NCI-H1694 (cell line): ENCODE measurements around the gene ELK3.

Source experiments
- DNase-seq: peaks from one replicate; lab custom pipeline; 2025; lab: John Stamatoyannopoulos, UW

ELK3 gene

DNA sequence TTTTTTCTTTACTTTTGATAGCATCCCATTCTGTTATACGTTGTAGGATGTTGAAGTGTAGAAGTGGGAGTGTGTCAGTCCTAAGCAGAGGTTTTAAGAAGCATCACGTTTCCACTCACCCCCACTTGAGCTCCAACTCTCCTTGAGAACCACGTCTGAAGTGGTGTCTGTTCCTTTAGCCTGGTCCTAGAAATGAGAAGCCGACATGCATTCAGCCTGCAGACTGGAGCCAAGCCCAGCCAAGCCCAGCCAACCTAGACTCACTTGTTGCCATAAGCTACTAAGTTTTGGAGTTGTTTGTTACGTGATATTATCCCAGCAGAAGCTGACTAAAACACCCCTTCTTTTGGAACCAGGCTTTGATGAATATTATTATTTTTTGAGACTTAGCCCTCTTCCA, 4.4 kb upstream of the ELK3 start:
- DNase-seq = no peak

DNA sequence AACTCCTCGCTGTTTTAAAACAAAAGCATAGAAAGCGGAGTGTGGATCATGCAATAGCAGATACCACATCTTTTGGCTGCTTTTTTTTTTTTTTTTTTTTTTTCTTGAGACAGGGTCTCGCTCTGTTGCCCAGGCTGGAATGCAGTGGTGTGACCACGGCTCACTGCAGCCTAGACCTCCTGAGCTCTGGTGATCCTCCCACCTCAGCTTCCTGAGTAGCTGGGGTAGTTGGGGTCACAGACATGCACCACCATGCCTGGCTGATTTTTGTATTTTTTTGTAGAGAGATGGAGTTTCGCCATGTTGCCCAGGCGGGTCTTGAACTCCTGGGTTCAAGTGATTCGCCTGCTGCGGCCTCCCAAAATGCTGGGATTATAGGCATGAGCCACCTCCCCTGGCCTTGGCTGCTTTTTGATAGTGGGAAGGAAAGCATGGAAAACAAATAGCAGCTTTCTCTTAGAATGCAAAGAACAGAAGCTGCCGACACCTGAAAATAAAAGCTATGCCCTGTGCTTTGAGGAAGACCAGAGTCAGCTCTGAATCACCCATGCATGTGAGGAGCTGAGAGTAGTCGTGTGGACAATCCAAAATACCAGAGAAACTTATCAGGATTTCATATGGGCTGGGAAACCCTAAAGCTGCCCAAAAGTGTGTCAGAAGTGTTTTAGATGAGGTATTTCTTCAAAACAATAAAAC, 3.6 kb upstream of the ELK3 start:
- DNase-seq = no peak

DNA sequence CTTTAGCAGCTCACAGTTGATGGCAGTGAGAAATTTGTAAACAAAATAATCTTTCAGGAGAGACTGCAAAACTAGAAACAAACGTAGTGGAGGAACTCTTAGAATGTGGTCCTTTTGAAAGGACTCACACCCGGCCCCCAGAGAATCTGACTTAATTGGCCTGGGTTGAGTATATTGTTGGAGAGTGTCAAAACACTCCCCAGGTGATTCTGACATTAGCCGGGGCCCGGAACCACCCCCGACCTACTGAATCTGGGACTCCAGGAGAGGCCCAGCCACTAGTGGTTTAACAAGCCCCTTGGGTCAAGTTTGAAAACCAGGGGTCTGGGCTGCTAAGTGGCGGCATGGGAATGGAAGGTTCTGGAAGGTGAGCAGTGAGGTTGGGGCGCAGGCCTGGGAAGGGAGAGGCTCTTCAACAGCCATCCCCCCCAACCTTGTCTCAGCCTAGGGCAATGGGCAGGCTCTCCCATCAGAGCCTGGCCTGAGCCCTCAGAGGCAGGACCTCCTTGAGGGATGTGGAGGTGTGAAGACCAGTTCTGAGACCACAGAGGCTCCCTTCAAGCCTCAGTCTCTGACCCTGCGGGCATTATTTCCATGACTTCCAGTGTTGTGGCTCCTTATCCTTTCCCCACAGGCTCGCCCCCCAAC, 1.1 kb upstream of the ELK3 start:
- DNase-seq = no peak

DNA sequence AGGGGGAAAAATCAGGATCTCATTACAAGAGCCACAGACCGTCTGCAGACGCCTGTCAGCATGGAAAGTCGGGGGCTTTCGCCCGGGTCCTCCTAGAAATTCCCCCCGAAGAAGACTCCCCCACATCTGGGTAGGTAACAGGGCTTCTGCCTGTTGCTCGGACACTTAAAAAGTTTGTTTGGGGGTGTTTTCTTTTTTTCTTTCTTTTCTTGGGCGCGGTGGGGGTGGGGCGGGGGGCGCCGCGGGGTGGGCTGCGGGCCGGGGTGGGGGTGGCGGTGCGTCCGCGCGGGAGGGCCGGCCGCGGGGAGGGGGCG, 358 bp downstream of the ELK3 start:
- no peak for DNase-seq

DNA sequence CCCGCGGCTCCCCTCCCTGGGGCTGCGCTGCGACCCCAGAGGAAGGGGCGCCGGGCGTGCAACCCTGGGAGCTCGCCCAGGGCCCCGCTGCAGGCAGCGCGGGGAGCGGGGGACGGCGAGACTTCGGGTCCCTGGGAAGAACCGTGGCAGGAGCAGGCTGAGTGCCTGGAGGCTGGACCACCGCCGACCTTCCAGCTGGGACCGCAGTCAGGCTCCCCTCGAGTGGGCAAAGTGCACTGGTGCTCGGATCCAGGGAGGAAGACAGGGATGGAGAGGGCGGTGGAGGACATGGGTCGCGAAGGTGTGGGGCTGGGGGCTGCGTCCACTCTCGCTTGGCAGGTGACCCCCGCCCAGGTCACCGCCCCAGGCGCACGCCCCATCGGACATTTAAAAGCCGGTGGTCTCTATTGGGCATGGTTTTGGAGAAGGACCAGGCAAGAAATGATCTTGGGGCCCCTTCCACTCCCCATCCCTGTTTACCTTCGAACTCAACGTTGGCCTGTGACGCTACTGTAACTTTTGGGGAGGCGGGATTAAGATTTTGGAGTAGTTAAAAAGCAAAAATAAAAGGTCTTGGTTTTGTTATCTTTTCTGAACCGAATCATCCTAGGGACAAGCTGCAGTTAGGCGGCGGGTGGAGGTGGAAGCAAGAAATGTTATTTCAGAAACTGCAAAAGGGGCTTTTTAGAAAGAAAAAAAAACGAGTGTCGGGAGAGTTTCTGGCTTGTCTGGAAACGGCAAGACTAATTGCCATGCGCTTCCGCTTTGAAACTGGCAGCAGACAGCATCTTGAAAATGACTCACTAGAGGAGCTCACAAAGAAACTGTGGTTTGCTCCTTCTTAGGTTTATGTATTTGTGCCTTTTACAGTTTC, 1.0 kb downstream of the ELK3 start:
- DNase-seq = no peak

DNA sequence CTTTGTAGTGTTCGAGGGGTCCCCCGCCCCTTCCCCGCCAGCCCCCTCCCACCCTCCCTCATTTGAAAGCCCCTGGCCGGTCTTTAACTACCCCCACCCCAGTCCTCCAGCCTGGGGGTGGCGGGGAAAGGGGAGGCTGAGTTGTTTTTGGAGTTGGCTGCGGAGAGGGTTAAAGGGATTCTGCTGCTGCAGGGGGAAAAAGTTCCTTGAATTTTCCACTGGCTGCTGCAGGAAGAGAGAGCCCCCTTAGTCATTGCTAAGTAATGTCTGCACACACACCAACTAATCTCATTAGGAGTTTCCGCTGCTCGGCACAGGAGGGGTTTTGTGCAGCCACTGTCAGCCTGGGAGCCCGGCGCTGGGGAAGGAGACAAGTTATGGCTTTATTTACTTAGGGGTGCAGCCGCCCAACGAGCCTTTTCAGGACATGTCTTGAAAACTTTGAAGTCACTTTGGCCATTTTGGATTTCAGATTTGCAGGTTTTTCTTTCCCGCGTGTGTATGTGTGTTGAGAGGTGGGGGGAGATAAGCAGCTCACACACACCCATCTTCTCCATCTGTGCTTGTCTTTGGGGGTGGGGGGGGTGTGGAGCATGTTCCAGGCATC, 1.8 kb downstream of the ELK3 start:
- DNase-seq = no peak

DNA sequence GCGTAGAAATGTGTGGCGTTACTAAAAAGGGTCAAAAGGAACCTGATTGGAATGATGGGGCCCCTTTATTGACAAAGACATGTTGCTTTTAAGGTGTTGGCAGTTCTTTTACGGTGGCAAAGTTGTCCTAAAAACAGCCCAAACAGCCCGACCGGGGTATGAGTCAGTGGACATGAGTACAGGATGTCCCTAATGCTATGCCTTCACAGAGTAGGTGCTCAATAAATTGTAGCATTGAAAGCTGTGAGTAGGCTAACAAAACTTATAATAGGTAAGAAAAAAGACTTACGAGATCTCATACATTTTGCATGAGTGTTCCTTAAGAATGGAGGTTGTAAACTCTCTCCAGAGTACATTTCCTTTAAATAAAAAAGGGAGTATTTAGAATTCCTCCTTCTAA, 2.6 kb downstream of the ELK3 start:
- DNase-seq = no peak

DNA sequence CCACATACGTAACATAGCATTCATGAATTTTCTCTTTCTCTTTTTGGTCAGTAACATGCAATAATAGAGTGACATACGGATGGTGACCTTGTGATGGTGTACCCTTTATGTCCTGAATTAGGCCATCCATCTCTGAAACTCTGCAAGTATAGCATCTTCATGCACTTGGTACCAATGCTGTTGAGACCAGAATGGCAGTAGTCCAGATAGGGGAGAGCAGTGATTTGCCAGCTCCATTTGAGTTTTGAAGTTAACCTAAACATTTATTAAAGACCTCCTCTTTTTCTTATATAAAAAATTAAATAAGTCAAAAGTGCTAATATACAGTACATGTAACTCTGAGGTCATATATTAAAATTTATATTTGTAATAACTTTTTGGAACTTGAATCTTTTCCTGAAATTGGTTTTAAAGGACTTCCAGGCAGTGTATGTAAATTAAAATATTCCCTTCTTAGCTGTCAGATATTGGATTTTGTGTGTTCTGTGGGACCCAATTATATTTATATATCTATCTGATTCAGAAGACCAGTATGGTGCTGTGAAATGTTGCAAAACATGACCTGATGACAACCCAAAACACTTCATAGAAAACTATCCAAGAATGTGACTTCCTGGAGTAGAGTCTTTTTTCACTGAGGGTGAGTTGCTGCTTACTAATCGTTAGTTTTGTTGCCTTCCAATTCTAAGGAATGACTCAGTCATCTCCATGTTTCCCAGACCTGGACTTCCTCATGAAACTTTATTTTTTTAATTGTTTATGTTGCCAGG, 3.5 kb downstream of the ELK3 start:
- no peak for DNase-seq

DNA sequence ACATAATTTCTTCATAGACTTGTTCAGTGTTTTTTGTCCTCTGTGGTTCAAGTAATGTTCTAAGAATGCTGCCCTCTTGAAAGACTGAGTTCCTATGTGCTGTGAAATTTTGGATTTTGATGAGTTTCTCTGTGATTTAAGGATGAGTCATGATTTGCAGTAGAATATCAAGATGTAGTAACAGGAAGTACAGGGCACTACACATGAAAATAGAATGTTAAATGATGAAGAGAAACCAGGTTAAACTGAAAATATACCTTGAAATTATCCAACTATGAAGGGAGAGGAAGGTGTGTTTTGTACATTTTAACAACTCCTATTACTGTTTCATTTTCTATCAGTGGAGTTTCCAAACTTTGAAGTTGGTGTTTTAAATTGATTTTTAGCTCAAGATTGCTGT, 4.8 kb downstream of the ELK3 start:
- no peak for DNase-seq

DNA sequence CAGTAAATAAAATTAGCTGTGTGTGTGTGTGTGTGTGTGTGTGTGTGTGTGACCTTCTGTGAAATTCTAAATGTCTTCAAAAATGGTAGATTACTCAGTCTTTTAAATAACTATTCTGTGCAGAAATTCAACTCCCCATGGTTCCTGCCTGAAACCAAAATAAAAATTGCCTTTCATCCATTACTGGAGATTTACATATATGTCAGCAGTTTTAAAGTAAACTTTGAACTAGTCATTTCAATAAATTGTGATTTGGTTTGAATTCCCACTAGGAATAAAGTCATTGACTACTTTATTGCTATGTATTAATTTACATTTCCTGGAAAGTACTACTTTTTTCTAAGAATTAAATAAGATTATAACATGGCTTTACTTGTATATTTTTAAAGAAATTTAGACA, 5.3 kb downstream of the ELK3 start:
- no peak for DNase-seq

DNA sequence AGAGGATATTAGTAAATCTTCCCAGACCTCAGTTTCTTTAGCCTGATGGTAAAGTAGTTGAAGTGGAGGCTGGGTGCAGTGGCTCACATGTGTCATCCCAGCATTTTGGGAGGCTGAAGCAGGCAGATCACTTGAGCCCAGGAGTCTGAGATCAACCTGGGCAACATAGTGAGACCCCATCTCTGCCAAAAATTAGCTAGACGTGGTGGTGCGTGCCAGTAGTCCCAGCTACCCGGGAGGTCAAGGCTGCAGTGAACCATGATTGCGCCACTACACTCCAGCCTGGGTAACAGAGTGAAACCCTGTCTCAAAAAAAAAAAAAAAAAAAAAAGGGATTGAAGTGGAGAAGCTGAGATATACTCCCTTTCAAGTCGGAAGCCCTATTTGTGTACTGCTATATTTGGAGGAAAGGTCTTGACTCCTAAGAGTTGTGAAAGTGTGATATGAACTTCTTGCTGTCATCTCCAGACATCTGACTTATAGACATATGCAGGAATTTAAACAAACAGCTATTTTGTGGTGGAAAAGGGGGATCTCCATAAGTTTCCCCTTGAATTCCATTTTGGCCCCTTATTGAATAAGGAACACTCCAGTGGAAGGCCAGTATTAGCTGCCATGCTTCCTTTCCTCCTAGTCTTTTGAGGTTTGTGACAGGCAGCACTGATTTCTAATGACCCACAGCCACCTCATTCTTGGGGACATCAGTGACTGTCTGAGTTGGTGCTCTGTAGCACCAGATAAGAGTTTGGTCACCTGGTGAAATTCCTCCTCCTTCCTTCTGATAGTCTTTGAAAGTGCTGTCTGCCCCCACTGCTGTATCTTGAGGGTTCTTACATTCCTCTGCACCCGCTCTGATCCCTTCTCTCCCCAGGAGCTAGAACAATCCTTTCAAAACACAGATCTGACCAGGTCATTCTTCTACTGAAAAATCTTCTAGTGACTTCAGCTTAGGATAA, 7.4 kb downstream of the ELK3 start:
- DNase-seq = no peak

DNA sequence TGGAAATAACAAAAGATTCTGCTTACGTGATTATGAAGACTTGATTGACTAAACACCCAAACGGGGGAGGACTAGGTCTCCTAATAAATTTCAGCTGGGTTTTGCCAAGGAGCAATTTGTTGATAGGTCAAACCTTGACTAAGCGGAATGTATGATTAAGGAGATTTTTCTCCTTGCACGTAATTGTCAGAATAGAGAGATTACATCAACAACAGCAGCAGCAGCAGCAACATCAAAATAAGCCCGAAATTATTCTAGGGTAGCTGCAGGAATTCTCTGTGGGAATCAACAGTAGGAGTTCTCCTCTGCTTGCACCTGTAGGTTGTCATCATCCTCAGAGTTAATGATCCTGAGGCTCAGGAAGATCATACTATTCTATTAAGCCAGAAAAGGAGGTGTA, 10.2 kb downstream of the ELK3 start:
- no peak for DNase-seq

DNA sequence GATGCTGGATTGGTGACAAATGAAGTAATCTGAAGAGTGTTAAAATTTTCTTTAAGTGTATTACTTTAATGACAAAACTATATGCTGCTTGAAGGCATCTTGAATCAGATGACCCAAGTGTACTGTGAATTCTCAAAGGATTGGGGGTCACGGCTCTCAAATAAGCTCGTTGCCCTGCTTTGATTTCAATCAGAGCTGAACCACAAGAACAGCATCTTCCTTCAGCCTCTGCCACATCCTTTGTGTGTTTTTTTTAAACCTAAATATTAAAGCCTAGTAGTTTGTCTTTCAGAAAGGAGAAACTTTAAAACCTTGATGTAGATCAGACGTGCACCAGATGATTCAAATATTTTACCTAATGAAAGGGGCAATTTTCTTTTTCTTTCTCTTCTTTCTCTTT, 11.7 kb downstream of the ELK3 start:
- DNase-seq = no peak

DNA sequence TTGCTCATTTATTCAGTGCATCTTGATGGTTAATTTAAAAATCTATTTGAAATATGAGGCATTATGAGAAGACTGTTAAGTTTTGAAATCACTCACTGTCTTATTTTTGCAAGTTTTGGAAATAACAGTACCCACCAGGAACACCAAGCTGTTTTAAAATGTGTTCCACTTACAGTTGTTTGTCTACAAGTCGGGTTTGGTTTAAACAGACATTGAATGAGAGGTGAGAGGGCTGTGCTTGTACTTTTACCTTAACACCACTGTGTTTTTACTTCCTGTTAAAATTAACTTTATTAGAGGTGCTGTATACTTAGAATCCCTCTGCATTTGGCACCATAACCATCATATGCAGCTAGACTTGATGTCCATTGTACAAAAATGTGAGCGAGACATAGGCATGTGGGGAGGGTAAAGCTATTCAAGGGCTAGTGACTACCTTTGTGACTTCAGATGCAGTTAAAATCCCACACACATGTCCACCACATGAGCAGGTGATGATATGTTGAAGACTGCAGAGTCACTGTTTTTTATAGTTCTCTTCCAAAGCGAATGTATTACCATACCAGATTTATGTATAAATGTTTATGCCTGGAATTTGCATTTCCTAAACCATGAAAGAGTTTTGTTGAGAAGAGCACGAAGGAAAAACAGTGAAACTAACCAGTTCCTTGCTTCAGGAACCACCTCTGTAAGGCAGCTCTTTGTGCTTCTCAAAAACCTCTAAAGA, 12.9 kb downstream of the ELK3 start:
- no peak for DNase-seq

DNA sequence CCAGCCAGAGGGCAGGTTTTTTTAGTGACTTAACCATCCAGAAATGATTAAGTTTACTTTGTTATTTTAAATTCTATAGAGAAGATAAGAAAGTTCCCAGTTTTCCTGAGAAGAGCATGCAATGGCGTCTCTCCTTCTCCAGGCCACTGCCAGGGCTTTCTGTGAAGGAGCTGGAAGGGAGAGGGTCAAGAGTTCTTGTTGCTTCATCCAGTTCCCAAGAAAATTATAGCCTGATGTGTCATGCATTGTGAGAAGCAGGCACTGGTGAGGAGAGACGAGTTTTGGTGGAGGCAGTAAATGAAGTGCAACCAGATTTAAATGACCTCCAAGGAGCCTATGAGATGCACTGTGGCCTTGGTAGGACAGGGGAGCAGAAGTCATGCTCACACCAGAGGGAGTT, 14.2 kb downstream of the ELK3 start:
- no peak for DNase-seq

DNA sequence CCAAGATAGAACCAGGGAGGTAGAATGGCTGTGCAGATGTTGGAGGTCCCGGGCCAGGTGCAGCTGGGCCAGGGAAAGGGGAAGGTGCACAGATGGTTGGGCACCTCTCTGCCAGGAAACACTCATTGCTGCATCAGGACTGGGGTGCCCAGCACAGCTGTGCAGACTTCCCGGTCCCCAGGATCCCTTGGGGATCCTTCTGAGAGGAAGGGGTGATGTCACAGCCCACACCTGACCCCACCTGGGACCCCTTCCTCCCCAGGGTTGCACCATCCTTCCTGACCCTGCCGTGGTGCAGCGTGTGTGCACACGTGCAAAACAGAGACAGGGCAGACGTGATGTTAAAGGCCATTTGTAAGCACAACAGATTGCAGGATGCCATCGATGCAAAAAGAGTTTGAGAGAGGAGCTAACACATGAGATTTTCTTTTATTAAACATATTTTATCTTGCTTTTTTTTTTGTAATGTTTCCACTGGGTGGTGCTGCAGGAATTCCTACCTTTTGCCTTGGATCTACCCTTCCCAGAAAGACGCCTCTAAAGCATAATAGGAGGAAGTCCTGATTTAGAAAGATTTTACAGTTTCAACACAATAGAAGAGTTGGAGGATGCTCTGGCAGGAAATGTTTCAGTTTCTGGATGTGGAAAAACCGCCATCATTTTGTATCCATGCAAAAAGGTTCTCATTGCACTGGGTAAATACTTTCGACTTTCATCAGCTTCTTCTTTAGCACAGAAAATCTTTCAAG, 14.8 kb downstream of the ELK3 start:
- DNase-seq = no peak

DNA sequence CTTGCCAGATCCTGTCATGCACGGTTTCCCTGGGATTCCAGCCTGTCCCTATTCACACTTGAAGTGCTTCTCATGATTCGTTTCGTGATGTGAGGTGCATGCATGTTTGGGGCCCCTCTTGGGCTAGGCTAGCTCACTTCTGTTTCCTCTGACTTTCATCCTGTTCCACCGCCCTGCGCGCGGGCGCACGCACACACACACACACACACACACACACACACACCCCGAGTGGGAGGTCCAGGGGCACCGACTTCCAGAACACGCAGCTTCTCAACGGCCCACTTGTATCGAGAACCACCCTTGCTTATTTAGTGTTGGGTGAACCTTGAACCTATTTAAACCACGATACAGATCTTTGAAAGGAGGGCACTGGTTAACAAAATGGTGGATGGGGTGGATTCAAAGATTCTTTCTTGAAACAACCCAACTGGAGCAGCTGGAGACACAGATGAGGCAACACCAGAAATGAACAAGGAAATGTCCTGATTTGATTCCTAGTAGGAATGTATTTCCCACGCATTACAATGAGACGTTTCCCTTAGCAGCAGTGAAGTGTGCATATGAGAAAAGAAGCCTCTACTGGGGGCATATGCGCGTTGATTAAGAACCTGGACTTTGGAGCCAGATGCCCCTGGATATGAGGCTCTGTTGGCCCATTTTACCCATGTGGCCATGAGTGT, 16.3 kb downstream of the ELK3 start:
- no peak for DNase-seq

DNA sequence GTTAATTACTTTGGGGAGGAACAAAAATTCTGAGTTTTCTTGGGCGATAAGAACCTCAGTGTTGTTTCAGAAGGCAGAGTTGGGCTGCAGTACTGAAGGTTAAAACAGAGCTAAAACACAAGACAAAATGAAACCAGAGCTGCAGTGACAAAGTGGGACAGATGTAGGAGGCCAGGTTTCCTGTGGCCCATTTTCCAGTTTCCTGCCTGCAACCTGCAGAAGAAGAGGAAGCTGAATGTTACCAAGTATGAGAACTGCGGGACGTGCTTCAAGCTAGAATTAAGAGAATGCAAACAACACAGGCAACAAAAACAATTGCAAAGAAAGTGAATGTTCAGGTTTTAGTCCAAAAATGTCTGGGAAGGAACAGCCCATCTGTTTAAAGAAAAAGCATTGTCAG, 17.8 kb downstream of the ELK3 start:
- no peak for DNase-seq
